Astrocyte (in vitro differentiated cells and primary cell): Measurements from ENCODE around the gene GAS6. TPM values are rescaled to one million over a fixed set of nuclear protein-coding genes. Genes with fewer than 3 reads are reported as not detected.

Experiments
- DNase-seq: peaks from one replicate; pipeline ENCODE4 v3.0.0-alpha.2; 2010; ENCODE audit warnings: low read depth
- FAIRE-seq: peaks from 2 replicates; lab custom pipeline; 2011; peaks lifted over from hg19 to GRCh38; lab: Jason Lieb, UNC
- H2AFZ ChIP-seq: 2 replicates; pipeline ENCODE4 v1.6.0; 2012; ENCODE audit warnings: low read depth, low read length, inconsistent platforms
- H3K27ac ChIP-seq: 2 replicates; pipeline ENCODE4 v1.5.1; 2011; ENCODE audit warnings: low read depth, low read length, inconsistent platforms
- H3K27me3 ChIP-seq: 2 replicates; pipeline ENCODE4 v1.6.0; 2011; ENCODE audit warnings: low read length, inconsistent platforms; ENCODE audit not compliant: insufficient read depth
- H3K36me3 ChIP-seq: 2 replicates; pipeline ENCODE4 v1.5.1; 2011; ENCODE audit warnings: low read length, inconsistent platforms; ENCODE audit not compliant: insufficient read depth
- H3K4me1 ChIP-seq: 2 replicates; pipeline ENCODE4 v1.5.1; 2011; ENCODE audit warnings: low read length, inconsistent platforms; ENCODE audit not compliant: insufficient read depth
- H3K4me2 ChIP-seq: 2 replicates; pipeline ENCODE4 v1.6.0; 2012; ENCODE audit warnings: low read length, inconsistent platforms
- H3K4me3 ChIP-seq: 2 replicates; pipeline ENCODE4 v1.5.1; 2011; ENCODE audit warnings: low read depth, mild to moderate bottlenecking, low read length, inconsistent platforms; ENCODE audit not compliant: insufficient read depth
- H3K79me2 ChIP-seq: 2 replicates; pipeline ENCODE4 v1.6.0; 2012; ENCODE audit warnings: mild to moderate bottlenecking, low read length, inconsistent platforms; ENCODE audit not compliant: insufficient read depth
- H3K9ac ChIP-seq: 2 replicates; pipeline ENCODE4 v1.6.0; 2012; ENCODE audit warnings: mild to moderate bottlenecking, low read length, inconsistent platforms
- H3K9me3 ChIP-seq: 2 replicates; pipeline ENCODE4 v1.5.1; 2012; ENCODE audit warnings: low read depth, mild to moderate bottlenecking, low read length, inconsistent platforms; ENCODE audit not compliant: insufficient read depth
- H4K20me1 ChIP-seq: 2 replicates; pipeline ENCODE4 v1.6.0; 2012; ENCODE audit warnings: low read length, inconsistent platforms; ENCODE audit not compliant: insufficient read depth
- H3K27ac Mint-ChIP-seq: one replicate; pipeline ENCODE4 v1.8.0; 2021; ENCODE audit warnings: mild to moderate bottlenecking, mixed read lengths; ENCODE audit not compliant: unreplicated experiment
- H3K27me3 Mint-ChIP-seq: one replicate; pipeline ENCODE4 v1.8.0; 2021; ENCODE audit warnings: low read depth, mixed read lengths; ENCODE audit not compliant: unreplicated experiment
- H3K36me3 Mint-ChIP-seq: one replicate; pipeline ENCODE4 v1.8.0; 2021; ENCODE audit warnings: low read depth, mixed read lengths; ENCODE audit not compliant: unreplicated experiment
- H3K4me1 Mint-ChIP-seq: one replicate; pipeline ENCODE4 v1.8.0; 2021; ENCODE audit warnings: low read depth, mixed read lengths; ENCODE audit not compliant: unreplicated experiment
- H3K4me3 Mint-ChIP-seq: one replicate; pipeline ENCODE4 v1.8.0; 2021; ENCODE audit warnings: mild to moderate bottlenecking, moderate library complexity, mixed read lengths; ENCODE audit not compliant: unreplicated experiment
- H3K9me3 Mint-ChIP-seq: one replicate; pipeline ENCODE4 v1.8.0; 2021; ENCODE audit warnings: mild to moderate bottlenecking, mixed read lengths; ENCODE audit not compliant: unreplicated experiment
- EZH2 ChIP-seq: IDR thresholded peaks from 2 replicates; pipeline ENCODE4 v1.6.1; 2012; ENCODE audit warnings: mild to moderate bottlenecking, low read length, inconsistent platforms; ENCODE audit not compliant: insufficient read depth
- total RNA-seq: library from RNA; stranded (reverse); gene quantifications from 2 replicates; pipeline ENCODE4 v1.2.1, GENCODE V29; 2021
- TF ChIP-seq, protein P1 (sequence below): IDR thresholded peaks from 2 replicates; pipeline ENCODE4 v1.5.1; 2011; ENCODE audit warnings: low read depth, mild to moderate bottlenecking, inconsistent platforms, low read length, moderate library complexity; ENCODE audit not compliant: insufficient read depth

The GAS6 gene
- total RNA-seq, 1 donor from 2014 or later: 287 TPM

GRCh38 chr13:113849546-113849945 lies 14.3 kb downstream of the GAS6 start:
- no peaks in the 10 kb centered on the region for H3K27me3 ChIP-seq
- Mint-ChIP-seq H3K4me1 (peaks cover 27% of the 10 kb centered on the region), H3K4me3 (no peak overlapping the region), H3K9me3 (no peaks in the 10 kb centered on the region), H3K27me3 (no peaks in the 10 kb centered on the region), H3K36me3 (peaks cover 24% of the 10 kb centered on the region), H3K27ac (no peak overlapping the region)
- H3K9me3 ChIP-seq: no peaks in the 10 kb centered on the region
- H3K27ac ChIP-seq: no peak overlapping the region
- FAIRE-seq: peak; percentile 29
- no peak for DNase-seq
- H4K20me1 ChIP-seq: peaks cover 77% of the 10 kb centered on the region
- H3K4me1 ChIP-seq: peaks cover 29% of the 10 kb centered on the region
- H3K4me2 ChIP-seq: no peak overlapping the region
- peaks cover 97% of the 10 kb centered on the region for H3K79me2 ChIP-seq
- no peak for TF ChIP-seq EZH2
- TF ChIP-seq, protein P1, sequence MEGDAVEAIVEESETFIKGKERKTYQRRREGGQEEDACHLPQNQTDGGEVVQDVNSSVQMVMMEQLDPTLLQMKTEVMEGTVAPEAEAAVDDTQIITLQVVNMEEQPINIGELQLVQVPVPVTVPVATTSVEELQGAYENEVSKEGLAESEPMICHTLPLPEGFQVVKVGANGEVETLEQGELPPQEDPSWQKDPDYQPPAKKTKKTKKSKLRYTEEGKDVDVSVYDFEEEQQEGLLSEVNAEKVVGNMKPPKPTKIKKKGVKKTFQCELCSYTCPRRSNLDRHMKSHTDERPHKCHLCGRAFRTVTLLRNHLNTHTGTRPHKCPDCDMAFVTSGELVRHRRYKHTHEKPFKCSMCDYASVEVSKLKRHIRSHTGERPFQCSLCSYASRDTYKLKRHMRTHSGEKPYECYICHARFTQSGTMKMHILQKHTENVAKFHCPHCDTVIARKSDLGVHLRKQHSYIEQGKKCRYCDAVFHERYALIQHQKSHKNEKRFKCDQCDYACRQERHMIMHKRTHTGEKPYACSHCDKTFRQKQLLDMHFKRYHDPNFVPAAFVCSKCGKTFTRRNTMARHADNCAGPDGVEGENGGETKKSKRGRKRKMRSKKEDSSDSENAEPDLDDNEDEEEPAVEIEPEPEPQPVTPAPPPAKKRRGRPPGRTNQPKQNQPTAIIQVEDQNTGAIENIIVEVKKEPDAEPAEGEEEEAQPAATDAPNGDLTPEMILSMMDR: no peak
- H3K4me3 ChIP-seq: no peak overlapping the region
- no peak overlapping the region for H2AFZ ChIP-seq
- peaks cover 3% of the 10 kb centered on the region for H3K36me3 ChIP-seq
- no peak overlapping the region for H3K9ac ChIP-seq

DNA sequence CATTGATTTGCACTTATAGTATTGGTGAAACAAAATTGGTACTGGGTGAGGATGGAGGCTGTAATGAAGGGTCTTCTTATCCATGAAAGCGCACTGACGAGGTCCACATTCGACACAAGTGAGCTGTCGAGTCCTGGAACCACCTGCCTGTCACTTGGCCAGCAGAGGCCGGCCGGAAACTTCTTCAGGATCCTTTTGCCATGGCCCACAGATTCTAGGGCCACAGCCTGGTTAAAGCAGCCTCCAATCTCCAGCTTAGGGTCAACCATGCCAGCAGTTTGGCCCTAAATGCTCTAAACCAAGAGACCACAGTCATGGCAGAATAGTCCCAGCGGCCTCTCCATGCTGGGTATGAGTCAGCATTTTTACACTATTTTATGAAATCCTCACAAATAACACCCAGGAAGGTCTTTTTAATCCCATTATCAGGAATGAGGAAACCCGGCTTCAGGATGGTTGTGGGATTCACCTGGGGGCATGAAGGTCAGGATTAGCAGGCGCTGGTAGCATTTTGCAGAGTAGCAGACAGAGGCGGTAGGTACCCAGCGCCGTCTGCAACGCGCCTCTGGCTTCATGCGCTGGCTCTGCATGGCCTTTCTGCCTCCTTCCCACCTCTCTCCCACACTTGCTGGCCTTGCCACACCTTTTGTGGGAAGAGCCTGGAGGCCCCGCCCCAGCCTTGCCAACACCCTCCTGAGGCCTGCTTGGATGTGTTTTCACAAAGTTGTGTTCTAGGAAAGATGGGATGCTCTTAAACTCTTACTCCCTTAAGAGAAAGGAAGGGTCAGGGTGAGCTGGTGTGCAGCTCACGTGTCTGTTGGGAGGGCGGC lies 15.2 kb downstream of the GAS6 start:
- Histone ChIP-seq H3K9me3 (no peaks in the 10 kb centered on the region), H4K20me1 (peaks cover 73% of the 10 kb centered on the region), H3K4me1 (peaks cover 20% of the 10 kb centered on the region), H3K9ac (no peak overlapping the region), H3K4me2 (no peak overlapping the region), H3K27ac (no peak overlapping the region), H3K4me3 (no peak overlapping the region), H2AFZ (no peak overlapping the region), H3K79me2 (peaks cover 92% of the 10 kb centered on the region), H3K36me3 (peaks cover 3% of the 10 kb centered on the region), H3K27me3 (no peaks in the 10 kb centered on the region)
- Mint-ChIP-seq H3K36me3 (peaks cover 23% of the 10 kb centered on the region), H3K9me3 (no peaks in the 10 kb centered on the region), H3K27me3 (no peaks in the 10 kb centered on the region), H3K4me3 (no peak overlapping the region), H3K4me1 (peaks cover 28% of the 10 kb centered on the region), H3K27ac (peak overlapping the region; percentile 79)
- FAIRE-seq (no peak), DNase-seq (no peak)
- TF ChIP-seq, protein P1: no peak
- TF ChIP-seq EZH2: no peak

- Mint-ChIP-seq H3K9me3 (no peaks in the 10 kb centered on the region), H3K27me3 (no peaks in the 10 kb centered on the region), H3K4me1 (peaks cover 22% of the 10 kb centered on the region), H3K27ac (peak overlapping the region; percentile 42), H3K36me3 (peaks cover 20% of the 10 kb centered on the region), H3K4me3 (no peak overlapping the region)
- peaks cover 89% of the 10 kb centered on the region for H3K79me2 ChIP-seq
- H3K27ac ChIP-seq: no peak overlapping the region
- no peaks in the 10 kb centered on the region for H3K9me3 ChIP-seq
- H4K20me1 ChIP-seq: peaks cover 66% of the 10 kb centered on the region
- H3K4me2 ChIP-seq: no peak overlapping the region
- no peak overlapping the region for H3K9ac ChIP-seq
- H3K4me3 ChIP-seq: no peak overlapping the region
- H3K36me3 ChIP-seq: peaks cover 3% of the 10 kb centered on the region
- H3K4me1 ChIP-seq: peaks cover 18% of the 10 kb centered on the region
- H3K27me3 ChIP-seq: no peaks in the 10 kb centered on the region
- FAIRE-seq (no peak), DNase-seq (no peak)
- TF ChIP-seq, protein P1: no peak
- no peak for TF ChIP-seq EZH2
- no peak overlapping the region for H2AFZ ChIP-seq
These were observed 15.9 kb downstream of the GAS6 start for GRCh38 chr13:113848020-113848419.
